AML-193 (cell line): ENCODE data around the gene KIFBP.

Experiments
- DNase-seq, 2 experiments: peaks; one replicate each; lab custom pipeline; 2025; lab: John Stamatoyannopoulos, UW

KIFBP gene

DNA sequence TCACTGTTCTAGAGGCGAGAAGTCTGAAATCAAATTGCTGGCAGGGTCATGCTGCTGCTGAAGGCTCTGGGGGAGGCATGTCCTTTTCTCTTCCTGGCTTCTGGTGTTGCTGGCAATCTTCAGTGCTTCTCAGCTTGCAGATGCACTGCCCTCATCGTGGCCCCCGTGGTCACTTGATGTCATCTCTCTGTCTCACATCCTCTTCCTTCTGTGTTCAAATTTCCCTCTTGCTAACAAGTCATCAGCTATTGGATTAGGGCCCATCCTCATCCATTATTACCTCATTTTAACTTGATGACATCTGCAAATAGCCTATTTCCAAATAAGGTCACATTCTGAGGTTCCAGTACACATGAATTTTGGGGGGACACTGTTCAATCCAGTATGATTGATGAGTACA lies 62.7 kb downstream of the KIFBP start:
- peak; percentile 36 to 45 for DNase-seq

DNA sequence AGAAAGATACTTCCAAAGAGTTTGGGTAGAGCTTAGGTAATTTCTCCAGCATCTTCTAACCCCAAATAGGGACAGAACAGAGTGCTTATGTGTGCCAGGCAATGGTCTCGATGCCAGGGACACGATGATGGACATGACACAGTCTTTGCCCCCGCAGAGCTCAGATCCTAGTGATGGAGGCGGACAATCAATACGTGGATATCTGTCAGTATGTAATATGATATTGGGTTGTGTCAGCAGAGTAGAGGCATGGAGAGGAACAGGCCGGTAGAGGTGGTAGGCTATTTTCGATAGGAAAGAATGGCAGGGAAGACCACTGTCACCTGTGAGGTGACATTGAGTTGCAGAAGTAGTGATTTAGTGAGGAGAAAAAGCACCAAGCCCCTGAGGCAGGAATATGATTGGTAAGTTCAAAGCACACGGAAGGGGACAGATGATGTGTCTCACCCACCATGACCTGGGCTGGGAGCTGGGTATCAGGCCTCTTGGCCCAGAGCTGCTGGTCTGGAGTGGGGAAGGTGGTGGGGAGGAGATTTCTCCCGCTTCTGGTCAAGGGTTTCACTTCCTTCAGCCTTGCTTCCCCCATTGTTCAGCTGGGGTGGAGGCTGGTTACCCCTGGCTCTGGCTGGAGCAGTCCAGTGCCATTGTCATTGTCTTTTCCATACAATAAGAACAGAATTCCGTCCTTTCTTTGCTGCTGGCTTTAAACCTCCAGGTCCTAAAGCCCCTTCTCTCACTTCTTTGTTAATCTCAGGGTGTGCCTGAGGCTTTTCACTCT lies 63.3 kb downstream of the KIFBP start:
- no peak for DNase-seq

DNA sequence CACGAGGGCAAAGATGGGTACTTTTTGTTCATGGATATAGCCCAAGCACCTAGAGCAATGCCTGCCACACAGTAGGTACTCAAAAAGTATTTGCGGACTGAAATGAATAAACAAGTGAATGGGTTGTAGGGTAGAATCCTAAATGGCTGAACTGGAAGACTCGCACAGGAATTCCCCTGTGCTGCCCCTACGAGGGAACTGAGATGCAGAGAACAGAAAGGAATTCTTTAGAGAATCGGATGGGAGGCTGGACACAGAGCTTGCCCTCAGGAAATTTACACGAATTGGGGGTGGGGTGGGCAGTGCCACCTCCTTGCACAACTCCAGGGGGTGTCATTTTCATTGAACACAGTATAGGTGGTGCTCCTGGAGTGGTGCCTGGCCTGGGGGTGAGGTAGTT lies 64.1 kb downstream of the KIFBP start:
- DNase-seq, result no peak

DNA sequence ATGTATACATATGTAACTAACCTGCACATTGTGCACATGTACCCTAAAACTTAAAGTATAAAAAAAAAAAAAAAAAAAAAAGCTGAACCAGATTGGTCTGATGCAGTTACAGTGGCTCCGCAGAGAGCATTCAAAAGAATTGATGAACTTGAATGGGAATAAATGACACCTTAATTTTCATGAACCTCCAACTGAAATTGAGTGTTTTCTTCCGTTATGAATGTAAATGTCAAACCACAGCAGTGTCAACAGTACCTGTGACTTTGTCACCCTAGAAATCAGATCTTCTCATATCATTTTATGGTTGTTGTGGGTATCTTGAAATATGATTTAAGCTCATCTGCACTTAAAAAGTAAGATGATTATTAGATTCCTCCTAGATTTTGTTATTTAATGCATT lies 66.6 kb downstream of the KIFBP start:
- DNase-seq, result no peak

DNA sequence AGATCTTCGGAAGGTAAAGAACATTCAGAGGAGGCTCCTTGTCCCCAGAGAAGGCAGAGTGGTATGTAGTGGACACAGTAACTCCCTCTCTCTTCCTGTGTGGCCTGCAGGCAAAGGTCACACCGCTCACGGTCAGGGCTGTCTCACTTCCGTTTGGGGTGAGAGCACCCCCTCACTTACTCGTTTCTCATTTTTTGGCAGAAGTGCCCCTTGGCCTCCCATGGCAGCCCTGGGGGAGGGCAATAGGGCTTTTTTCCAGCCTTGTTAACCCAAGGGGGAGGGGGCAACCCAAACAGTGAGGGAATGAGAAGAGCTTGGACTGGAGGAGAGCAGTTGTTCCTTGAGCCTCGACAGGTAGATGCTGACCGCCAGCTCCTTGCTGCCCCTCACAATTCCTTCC lies 67.5 kb downstream of the KIFBP start:
- DNase-seq, result peak; percentile 36 to 53

DNA sequence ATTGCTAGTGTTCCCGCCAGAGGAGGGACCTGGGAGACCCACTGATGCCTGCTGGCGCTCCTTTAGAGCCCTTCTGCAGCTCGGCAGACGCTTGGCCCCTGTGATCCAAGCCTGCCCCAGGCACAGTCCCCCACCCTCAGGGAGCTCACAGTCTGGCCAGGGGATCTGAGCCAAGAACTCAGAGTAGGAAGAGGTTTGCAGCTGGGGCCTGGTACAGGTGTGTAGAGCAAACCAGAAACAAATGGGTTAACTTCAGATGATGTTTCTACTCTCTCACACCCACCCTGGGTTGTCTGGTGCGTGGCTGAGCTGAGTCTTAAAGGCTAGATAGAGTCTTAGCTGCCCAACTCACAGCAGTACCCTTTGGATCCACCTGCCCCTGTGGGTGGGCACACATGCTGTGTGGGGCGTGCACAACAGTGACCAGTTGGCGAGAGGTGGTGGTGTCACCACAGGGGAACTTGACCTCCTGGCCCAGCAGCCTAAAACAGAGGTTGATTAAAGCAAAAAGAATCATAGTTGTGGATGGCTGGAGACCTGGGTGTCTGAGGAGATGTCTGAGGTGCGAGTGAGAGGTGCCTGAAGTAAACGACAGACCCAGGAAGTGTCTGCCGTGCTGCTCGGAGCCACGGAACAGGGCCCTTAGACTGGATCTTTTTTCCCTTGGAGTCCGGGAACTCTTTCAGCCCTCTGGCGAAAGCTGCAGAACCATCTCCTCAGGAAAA lies 68.1 kb downstream of the KIFBP start:
- no peak for DNase-seq

DNA sequence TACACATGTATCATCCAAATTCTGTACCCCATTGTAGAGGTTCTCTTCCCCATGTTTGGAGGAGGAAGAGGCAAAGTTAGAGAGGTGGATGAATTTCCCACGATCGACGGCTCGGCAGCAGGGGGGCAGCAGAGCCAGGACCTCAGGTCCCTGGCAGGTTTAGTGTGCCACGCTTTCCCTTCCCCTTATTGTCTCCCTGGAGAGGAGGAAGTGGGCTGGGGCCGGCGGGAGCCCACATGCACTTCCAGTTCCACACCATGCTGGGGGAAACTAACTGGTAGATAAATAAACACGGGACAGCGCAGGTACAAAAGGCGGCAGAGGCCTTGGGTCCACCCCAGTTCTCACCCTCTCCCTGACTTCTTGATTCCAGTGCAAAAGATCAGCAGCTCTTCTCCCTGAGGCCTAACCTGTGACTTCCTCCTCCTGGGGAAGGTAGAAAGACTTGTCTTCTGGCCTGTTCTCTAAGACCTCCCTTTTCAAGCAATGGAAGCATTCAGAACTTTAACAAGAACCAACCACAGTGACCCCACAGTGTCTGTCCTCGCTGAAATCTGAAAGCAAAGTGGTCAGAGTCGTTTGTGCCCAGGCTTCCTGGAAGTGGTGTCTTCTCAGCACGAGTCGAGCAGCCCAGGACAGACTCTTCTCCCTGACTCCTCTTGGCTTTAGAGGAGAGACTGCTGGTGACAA lies 68.8 kb downstream of the KIFBP start:
- DNase-seq, result peak; percentile 63 to 66

DNA sequence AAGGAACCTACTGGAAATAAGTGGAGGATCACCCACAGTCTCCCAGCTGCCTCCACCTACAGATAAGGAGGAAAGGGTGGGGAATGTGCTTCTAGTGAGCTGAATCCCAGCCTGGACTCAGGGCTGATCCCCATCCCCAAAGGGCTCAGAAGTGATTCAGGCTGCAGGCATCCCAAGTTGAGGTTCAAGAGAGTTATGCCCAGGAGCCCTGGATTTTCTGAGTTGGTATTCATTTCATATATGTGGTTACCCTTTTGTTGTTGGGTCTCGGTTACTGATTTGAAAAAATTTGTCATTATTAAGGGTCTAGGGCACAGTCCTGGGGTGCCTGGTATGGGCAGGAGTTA lies 69.3 kb downstream of the KIFBP start:
- DNase-seq, result no peak

DNA sequence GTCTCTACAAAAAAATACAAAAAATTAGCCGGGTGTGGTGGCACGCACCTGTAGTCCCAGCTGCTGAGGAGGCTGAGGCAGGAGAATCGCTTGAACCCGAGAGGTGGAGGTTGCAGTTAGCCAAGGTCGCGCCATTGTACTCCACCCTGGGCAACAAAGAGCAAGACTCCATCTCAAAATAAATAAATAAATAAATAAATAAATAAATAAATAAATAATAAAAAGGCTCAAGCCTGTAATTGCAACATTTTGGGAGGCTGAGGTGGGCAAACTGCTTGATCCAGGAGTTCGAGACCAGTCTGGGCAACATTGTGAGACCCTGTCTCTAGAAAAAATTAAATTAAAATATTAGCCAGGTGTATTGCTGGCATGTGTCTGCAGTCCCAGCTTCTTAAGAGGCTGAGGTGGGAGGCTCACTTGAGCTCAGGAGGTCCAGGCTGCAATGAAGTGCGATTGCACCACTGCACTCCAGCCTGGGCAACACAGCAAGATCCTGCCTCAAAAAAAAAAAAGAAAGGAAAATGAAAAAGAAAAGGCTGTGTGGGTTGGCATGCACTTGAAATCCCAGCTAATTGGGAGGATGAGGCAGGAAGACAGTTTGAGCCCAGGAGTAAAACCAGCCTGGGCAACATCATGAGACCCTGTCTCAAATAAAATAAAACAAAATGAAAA lies 71.7 kb downstream of the KIFBP start:
- no peak for DNase-seq

DNA sequence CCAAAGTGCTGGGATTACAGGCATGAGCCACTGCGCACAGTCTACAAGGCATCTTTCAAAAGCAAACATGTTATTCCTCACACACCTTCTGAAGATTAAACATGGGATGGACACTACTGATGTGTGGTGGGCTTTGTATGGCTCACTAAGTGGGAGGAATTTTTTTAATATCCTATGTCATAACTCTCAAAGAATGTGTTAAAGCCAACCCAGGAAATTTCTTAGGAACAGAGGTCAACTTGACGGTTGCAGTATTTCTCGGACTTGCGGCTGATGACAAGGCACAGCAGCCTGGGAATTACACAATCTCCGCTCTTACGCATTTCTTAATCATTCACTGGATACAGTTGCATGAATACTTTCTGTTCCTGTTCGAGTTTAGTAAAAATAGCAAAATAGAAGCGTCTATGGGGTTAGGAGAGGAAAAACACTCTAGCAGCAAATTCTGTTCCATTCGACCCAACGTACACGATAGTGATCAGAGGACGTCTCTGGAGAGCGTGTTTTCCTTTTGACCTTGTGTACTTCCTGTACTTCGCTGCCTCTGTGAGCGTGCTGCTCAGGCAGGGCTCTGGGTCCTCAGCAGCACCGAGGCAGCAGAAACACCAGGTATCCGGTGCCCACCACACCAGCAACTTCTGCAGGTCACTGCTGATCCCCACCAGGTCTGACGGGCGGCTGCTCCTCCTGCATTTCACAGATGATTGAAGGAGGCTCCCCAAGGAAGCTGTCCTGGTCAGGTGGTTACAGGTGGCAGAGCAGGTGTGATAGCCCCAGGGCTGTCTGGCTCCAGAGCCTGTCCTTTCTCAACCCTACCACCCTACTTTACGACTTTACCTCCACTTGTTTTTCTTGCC lies 72.9 kb downstream of the KIFBP start:
- peak; percentile 97 to 98 for DNase-seq

DNA sequence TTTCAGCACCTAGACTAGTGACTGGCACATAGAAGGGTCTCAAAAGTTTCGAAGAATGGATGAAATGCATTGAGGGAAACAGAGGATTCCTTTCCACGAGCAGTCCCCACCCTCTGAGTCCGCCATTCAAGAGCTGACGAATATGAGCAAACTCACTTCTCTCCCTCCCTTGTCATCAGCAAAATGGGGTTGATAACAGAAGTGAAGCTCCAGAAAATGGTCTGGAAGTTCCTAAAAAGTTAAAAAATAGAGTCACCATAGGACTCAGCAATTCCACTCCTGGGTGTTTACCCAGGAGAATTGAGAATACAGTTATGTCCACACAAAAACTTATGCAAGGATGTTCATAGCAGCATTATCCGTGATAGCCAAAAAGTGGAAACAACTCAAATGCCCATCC lies 74.3 kb downstream of the KIFBP start:
- DNase-seq, result no peak

DNA sequence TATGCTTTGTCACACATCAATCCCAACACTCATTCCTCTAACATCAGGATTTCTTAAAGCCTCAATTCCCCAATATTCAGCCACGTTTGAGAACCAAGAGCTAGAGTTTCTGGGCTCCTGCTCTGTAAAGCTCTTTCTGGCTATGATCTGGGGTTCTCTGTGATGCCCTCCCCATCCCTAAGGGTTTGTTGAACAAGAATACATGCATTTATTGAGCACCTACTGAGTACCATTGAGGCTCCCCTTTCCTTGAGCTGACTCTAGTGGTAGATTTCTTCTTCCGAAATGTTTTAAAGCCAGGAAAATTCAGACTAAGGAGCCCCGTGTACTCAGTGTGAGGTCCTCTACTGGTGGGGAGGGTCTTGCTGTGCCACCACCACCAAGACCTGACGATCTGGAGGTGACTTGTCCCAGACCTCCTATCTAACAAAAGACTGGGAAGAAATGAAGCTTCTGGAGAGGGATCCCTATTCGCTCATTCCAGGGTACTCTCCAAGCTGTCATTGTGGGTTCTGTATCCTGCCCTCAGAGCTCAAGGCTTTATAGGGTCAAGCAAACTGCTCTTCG lies 76.2 kb downstream of the KIFBP start:
- no peak for DNase-seq

DNA sequence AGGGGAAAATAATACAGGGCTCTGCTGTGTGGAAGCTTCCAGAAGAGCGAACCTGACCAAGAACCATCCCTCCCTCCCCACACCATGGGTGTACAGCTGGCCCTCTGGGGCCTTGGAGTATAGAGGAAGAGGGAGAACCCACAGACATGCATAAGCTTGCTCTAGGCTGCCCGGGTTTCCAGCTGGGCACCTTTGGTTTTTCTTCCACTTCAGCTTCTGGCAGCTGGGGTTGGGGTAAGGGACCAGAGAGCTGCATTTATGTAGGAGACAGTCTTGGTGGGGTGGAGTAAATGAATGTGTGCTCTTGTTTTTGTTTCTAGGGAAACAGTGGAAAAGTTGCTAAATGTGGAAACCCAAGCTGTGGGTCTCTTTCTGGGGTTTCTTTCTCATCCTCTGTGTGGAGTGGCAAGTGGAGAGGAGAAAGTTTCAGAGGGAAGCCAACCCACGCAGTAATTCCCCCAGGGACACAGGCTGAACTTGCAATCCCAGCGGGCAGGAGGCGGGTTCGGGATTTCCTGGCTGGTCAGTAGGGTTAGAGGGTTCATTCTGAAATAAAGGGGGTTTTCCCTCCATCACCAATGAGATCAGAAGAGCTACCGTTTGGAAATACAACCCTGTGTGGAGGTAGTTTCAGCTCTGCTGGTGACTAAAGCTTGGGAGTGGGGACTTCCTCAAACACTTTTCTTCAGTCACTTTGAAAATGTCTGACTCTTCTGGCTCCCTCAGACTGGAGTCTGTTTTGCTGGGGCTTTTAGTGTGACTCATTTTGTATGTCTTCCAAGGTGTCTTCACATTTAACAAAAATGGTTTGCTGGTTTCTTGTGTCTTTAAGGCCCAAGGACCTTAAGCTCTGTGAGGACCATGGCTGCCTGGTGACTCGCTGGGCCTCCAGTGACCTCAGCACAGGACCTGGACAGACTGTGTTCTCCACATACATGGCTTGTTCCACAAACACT lies 77.1 kb downstream of the KIFBP start:
- peak; percentile 70 to 81 for DNase-seq
